Spleen (tissue), 11 donors: Measurements from ENCODE around the gene RPS26. TPM values are rescaled to one million over a fixed set of nuclear protein-coding genes. Genes with fewer than 3 reads are reported as not detected.

ENCODE experiments used
- DNase-seq: peaks from one replicate; pipeline ENCODE4 v3.0.0-alpha.2; 2020
- H3K27ac ChIP-seq, 8 donors: fragments of 200-600 bp; sonication (generic) in 7 of 8; 1 replicate in 4 of 8; 2 replicates in 4 of 8; pipeline versions ENCODE4 v1.5.0 to v1.8.0; 2016 to 2021; ENCODE audit warnings: inconsistent platforms in 4 of 8, mild to moderate bottlenecking in 4 of 8, moderate library complexity in 1 of 8
- H3K27me3 ChIP-seq, 7 donors: fragments of 200-600 bp; sonication (generic) in 6 of 7; replicated peaks in 1 of 7; 1 replicate in 4 of 7; 2 replicates in 3 of 7; pipeline versions ENCODE4 v1.5.0 to v1.8.0; 2016 to 2021; ENCODE audit warnings: inconsistent platforms in 3 of 7, mild to moderate bottlenecking in 1 of 7
- H3K36me3 ChIP-seq, 6 donors: fragments of 200-600 bp; sonication (generic) in 5 of 6; 1 replicate in 4 of 6; 2 replicates in 2 of 6; pipeline versions ENCODE4 v1.5.0 to v1.8.0; 2016 to 2021; ENCODE audit warnings: inconsistent platforms in 2 of 6
- H3K4me1 ChIP-seq, 6 donors: fragments of 200-600 bp; sonication (generic) in 5 of 6; 1 replicate in 3 of 6; 2 replicates in 3 of 6; pipeline versions ENCODE4 v1.5.0 to v1.8.0; 2016 to 2021; ENCODE audit warnings: inconsistent platforms in 3 of 6
- H3K4me3 ChIP-seq, 8 donors: fragments of 200-600 bp; sonication (generic) in 7 of 8; 1 replicate in 4 of 8; 2 replicates in 4 of 8; pipeline versions ENCODE4 v1.5.0 to v1.8.0; 2016 to 2021; ENCODE audit warnings: inconsistent platforms in 4 of 8, mild to moderate bottlenecking in 4 of 8, moderate library complexity in 2 of 8
- H3K9me3 ChIP-seq, 8 donors: fragments of 200-600 bp; sonication (generic) in 7 of 8; 1 replicate in 4 of 8; 2 replicates in 4 of 8; pipeline versions ENCODE4 v1.5.0 to v1.8.0; 2016 to 2021; ENCODE audit warnings: inconsistent platforms in 4 of 8
- POLR2A ChIP-seq, 3 donors: fragments of 450-650 bp; IDR thresholded peaks; one replicate each; pipeline ENCODE4 v1.5.1; 2017; ENCODE audit warnings: antibody characterized with exemption in 3 of 3, mild to moderate bottlenecking in 1 of 3
- POLR2AphosphoS5 ChIP-seq, 3 donors: sonication (generic); formaldehyde crosslinking; IDR thresholded peaks; one replicate each; pipeline ENCODE4 v1.5.1; 2017; ENCODE audit warnings: antibody characterized with exemption in 3 of 3
- WGBS, 5 donors: extraction: QIAGEN DNeasy Blood & Tissue Kit in 3 of 5; methylation state at CpG; one replicate each; pipeline versions ENCODE4 v1.1.5 to v1.1.7; 2013 to 2018; 5-methylcytosine and 5-hydroxymethylcytosine counted together
- intact Hi-C: fragments of 100-400 bp; cut with DNase I; formaldehyde crosslinking; loops from one replicate; pipeline ENCODE4 v1.15.0; 2023; ENCODE audit warnings: low total_unique reads
- polyA plus RNA-seq, 3 donors: library from polyadenylated mRNA; stranded (reverse); fragments of 200-250 nt; gene quantifications; one replicate each; pipeline ENCODE4 v1.2.1, GENCODE V29; 2013
- total RNA-seq, 7 donors: library from RNA; depleted of rRNA in 3 of 7; stranded (reverse); fragments of >200 nt in 3 of 7; fragmentation: NEBNext Ultra II Directional in 4 of 7; extraction: Animal tissue kit (Norgen Biotek cat#: 25700) in 4 of 7; gene quantifications; one replicate each; pipeline versions ENCODE4 v1.1.0 to v1.2.1, GENCODE V29; 2016 to 2021
- TF ChIP-seq, protein P1 (sequence below), 11 experiments: fragments of 200-600 bp in 7 of 11; fragments of 450-650 bp in 4 of 11; sonication (generic) in 4 of 11; IDR thresholded peaks in 8 of 11; conservative IDR thresholded peaks in 3 of 11; 1 replicate in 7 of 11; 2 replicates in 4 of 11; pipeline versions ENCODE4 v1.4.0 to v1.8.0; 2016 to 2021; ENCODE audit warnings: antibody characterized with exemption in 11 of 11, inconsistent platforms in 4 of 11, mild to moderate bottlenecking in 1 of 11
- donor health status: healthy with polysubstance abuse.
- donor health status: DM: no; HTN: no; CAD: no; lungs with moderate emphysema.
- donor health status: DM: no; HTN: no; CAD: no.
- donor health status: Bipolar disorder and iron deficiency.
- donor health status: healthy.
- donor health status: DM: no; HTN: no; CAD: no.
- donor health status: DM: yes; HTN: yes; CAD: no.

Gene RPS26
- total and polyA plus RNA-seq, 10 donors: 15.3 to 2,958 (median 410) TPM

DNA sequence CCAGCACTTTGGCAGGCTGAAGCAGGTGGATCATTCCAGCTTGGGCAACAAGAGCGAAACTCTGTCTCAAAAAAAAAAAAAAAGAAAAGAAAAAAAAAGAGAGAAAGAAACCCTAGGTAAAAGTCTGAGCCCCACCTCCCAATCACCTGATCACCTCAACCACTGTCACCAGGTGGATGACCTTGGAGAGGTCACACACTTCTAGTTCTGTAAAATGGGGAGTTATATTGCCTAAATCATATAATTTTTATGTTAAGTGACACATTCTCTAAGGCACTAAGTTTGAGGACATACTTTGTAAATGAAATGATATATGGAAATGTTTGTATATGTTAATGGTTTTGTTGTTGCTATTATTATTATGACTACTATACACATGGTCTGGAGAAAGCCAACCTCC is 36.7 kb downstream of the RPS26 start:
- intact Hi-C loops: no loop called here
- no peak overlapping the region for H3K27ac ChIP-seq

GRCh38 chr12:56078931-56079722 is 37.4 kb downstream of the RPS26 start:
- Histone ChIP-seq H3K4me3 (peak overlapping the region; percentile 37 to 83 (median 56)), H3K36me3 (no peaks in the 10 kb centered on the region), H3K27ac (peak overlapping the region in 5 of 8 donors; percentile 26 to 59 (median 35)), H3K9me3 (no peaks in the 10 kb centered on the region), H3K27me3 (peaks cover 0 to 42% (median 15%) of the 10 kb centered on the region in 7 donors), H3K4me1 (peaks cover 2 to 27% (median 20%) of the 10 kb centered on the region in 6 donors)
- 4 to 5% (median 4%) methylated on average over 33 to 50 of the region's 50 CpGs for WGBS, 5 donors
- peak; percentile 8 to 66 (median 60) for TF ChIP-seq POLR2AphosphoS5 (IDR thresholded peaks at IDR 0.05)
- TF ChIP-seq POLR2A (IDR thresholded peaks at IDR 0.05): no peak
- TF ChIP-seq, protein P1, sequence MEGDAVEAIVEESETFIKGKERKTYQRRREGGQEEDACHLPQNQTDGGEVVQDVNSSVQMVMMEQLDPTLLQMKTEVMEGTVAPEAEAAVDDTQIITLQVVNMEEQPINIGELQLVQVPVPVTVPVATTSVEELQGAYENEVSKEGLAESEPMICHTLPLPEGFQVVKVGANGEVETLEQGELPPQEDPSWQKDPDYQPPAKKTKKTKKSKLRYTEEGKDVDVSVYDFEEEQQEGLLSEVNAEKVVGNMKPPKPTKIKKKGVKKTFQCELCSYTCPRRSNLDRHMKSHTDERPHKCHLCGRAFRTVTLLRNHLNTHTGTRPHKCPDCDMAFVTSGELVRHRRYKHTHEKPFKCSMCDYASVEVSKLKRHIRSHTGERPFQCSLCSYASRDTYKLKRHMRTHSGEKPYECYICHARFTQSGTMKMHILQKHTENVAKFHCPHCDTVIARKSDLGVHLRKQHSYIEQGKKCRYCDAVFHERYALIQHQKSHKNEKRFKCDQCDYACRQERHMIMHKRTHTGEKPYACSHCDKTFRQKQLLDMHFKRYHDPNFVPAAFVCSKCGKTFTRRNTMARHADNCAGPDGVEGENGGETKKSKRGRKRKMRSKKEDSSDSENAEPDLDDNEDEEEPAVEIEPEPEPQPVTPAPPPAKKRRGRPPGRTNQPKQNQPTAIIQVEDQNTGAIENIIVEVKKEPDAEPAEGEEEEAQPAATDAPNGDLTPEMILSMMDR (IDR thresholded peaks at IDR 0.05 in 8 of 11, conservative IDR thresholded peaks at IDR 0.05 in 3 of 11): peak in 10 of 11 experiments; percentile 38 to 82 (median 62)
- intact Hi-C loops: no loop called here
- DNase-seq: peak; percentile 89

More for the DNA sequence above, 36.7 kb downstream of the RPS26 start:
- DNase-seq: no peak
- Histone ChIP-seq H3K4me1 (peaks cover 2 to 27% (median 20%) of the 10 kb centered on the region in 6 donors), H3K4me3 (no peak overlapping the region), H3K9me3 (no peaks in the 10 kb centered on the region), H3K36me3 (no peaks in the 10 kb centered on the region), H3K27me3 (peaks cover 0 to 42% (median 15%) of the 10 kb centered on the region in 7 donors)
- 93 to 100% (median 96%) methylated on average over 1 of the region's 1 CpG for WGBS, 5 donors
- TF ChIP-seq, protein P1 (IDR thresholded peaks at IDR 0.05 in 8 of 11, conservative IDR thresholded peaks at IDR 0.05 in 3 of 11): no peak
- TF ChIP-seq POLR2A (IDR thresholded peaks at IDR 0.05) (no peak), POLR2AphosphoS5 (IDR thresholded peaks at IDR 0.05) (no peak)

GRCh38 chr12:56079723-56080555 is 38.2 kb downstream of the RPS26 start, which contains the start of gene ERBB3:
ERBB3 (plus strand) TSS chr12:56080165; CDS start chr12:56080301, 136 bp downstream.
- H3K4me1 ChIP-seq: peaks cover 2 to 27% (median 20%) of the 10 kb centered on the region in 6 donors
- H3K4me3 ChIP-seq: peak within 1 kb of the TSS; percentile 37 to 83 (median 56)
- H3K27me3 ChIP-seq: peaks cover 0 to 42% (median 15%) of the 10 kb centered on the region in 7 donors
- peak in 1 of 3 donors; percentile 31 for TF ChIP-seq POLR2AphosphoS5 (IDR thresholded peaks at IDR 0.05)
- TF ChIP-seq, protein P1 (IDR thresholded peaks at IDR 0.05 in 8 of 11, conservative IDR thresholded peaks at IDR 0.05 in 3 of 11): no peak
- intact Hi-C loops: no loop called here
- WGBS, 5 donors: 0 to 2% (median 1%) methylated on average over 39 to 59 of the region's 59 CpGs
- peak; percentile 79 for DNase-seq
- H3K27ac ChIP-seq: peak within 1 kb of the TSS in 5 of 8 donors; percentile 26 to 59 (median 35)
- H3K9me3 ChIP-seq: no peaks in the 10 kb centered on the region
- H3K36me3 ChIP-seq: no peaks in the 10 kb centered on the region
